ENCODE data around the gene ZNF594. TPM values are rescaled to one million over a fixed set of nuclear protein-coding genes. Genes with fewer than 3 reads are reported as not detected.
A peak's percentile ranks its signal among the peaks of the same experiment; 100 is the strongest.

The ZNF594 gene
- total and polyA plus RNA-seq, 10 of the 15 experiments (the other 5 are each of a cell fraction or from before 2014, with no cell fraction given): 0.98 to 14.3 (median 11.1) TPM

DNA sequence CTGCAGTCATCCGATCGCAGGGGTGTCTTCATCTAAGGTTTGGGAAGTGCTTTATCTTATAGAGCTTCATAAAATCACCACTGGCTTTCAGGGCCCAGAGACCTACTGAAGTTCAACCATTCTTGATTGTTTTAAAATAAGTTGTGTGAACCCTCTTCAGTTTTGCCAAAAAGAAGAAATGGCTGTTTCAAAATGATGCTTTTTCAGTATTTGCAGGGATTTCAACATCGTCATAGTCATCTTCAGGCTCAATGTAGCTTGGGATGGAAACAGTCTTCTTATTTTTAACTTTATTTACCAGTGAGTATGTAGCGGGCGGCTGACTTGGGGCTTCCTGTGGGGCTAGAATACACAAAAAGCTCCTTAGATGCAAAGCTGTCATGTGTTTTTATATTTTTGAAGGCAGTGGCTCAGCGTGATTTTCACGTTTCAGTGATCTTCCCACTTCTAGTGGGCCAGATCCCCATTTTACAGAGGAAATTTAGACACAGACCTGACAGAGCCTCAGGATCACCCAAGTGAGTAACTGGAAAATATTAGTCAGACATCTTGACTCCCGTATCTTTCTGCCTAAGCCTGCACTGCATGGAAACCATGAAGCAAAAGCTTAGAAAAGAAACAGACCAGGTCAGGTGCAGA lies 19.1 kb upstream of the ZNF594 start:
- FAIRE-seq: no peak
- peak; percentile 70 for ATAC-seq
- Histone ChIP-seq H3K9me3 (replicated peaks; ENCODE audit: control insufficient read depth, insufficient read depth, low read length) (no peaks in the 10 kb centered on the region; the same call in 2 of the 3 replicates), H3K4me2 (ENCODE audit: control insufficient read depth, insufficient read depth) (peak overlapping the region; percentile 61), H2AFZ (ENCODE audit: control insufficient read depth, low read depth, low read length) (no peak overlapping the region), H3K4me3 (no peak overlapping the region), H3K27me3 (replicated peaks in 1 of 2; ENCODE audit: control insufficient read depth in 2 of 2, insufficient read depth in 2 of 2, low read length in 1 of 2) (no peaks in the 10 kb centered on the region), H3K27ac (ENCODE audit: control insufficient read depth, insufficient read depth) (peak overlapping the region; percentile 88), H3K9ac (ENCODE audit: control insufficient read depth, insufficient read depth, low read length) (peak overlapping the region; percentile 24), H3K79me2 (ENCODE audit: control insufficient read depth, insufficient read depth, low read length) (no peaks in the 10 kb centered on the region; the same call in none of the 2 replicates), H4K20me1 (ENCODE audit: control insufficient read depth, insufficient read depth) (no peaks in the 10 kb centered on the region), H3K4me1 (ENCODE audit: control insufficient read depth, insufficient read depth, low read length) (peaks cover 53% of the 10 kb centered on the region), H3K36me3 (ENCODE audit: control insufficient read depth in 2 of 2, insufficient read depth in 2 of 2, low read length in 1 of 2) (peaks cover 9 to 21% of the 10 kb centered on the region in 2 experiments)
- in situ Hi-C loops (cut with MboI): loop anchor here (25.0 kb wide), 1 partner anchor 1498 kb away; the partner anchor contains the start of gene HASPIN
- ChIA-PET CTCF (interaction anchor here (1.3 to 3.1 kb wide), 6 partner anchors 9 to 25 kb away, joined by 4 to 11 read pairs (median 6); partner anchors contain the start of gene SCIMP), SMC1A (ENCODE audit: uncharacterized antibody, unreplicated experiment) (interaction anchor here (0.9 to 5.7 kb wide), 9 partner anchors 11 to 85 kb away, joined by 3 to 57 read pairs (median 4); partner anchors contain the start of gene SCIMP), RAD21 (ENCODE audit: unreplicated experiment) (interaction anchor here (0.8 to 4.1 kb wide), 6 partner anchors 9 to 31 kb away, joined by 3 to 49 read pairs (median 6); no protein-coding TSS in a partner anchor), POLR2A (interaction anchor here (0.6 to 3.4 kb wide), 10 partner anchors 9 to 31 kb away, joined by 3 to 52 read pairs (median 5); partner anchors contain the start of gene SCIMP)
- intact Hi-C loops (cut with micrococcal nuclease; ENCODE audit: unreplicated experiment): no loop called here
- 17% methylated on average over 8 of the region's 8 CpGs for WGBS (ENCODE audit: insufficient coverage, insufficient replicate concordance, low lambda C conversion rate, missing lambda C conversion rate)
- BruUV-seq (replicated peaks): no TSS peak
- DNase-seq (ENCODE audit: low read depth, low spot score): peak; percentile 73
- no peak for TF ChIP-seq SKIL (IDR thresholded peaks at IDR 0.05; ENCODE audit: low read depth, poor library complexity, severe bottlenecking)
- TF ChIP-seq, protein P1, sequence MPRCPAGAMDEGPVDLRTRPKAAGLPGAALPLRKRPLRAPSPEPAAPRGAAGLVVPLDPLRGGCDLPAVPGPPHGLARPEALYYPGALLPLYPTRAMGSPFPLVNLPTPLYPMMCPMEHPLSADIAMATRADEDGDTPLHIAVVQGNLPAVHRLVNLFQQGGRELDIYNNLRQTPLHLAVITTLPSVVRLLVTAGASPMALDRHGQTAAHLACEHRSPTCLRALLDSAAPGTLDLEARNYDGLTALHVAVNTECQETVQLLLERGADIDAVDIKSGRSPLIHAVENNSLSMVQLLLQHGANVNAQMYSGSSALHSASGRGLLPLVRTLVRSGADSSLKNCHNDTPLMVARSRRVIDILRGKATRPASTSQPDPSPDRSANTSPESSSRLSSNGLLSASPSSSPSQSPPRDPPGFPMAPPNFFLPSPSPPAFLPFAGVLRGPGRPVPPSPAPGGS (IDR thresholded peaks at IDR 0.05; ENCODE audit: borderline replicate concordance, insufficient read depth, low read depth, low read length, poor library complexity, severe bottlenecking): peak; percentile 14
- TF ChIP-seq, protein P2, sequence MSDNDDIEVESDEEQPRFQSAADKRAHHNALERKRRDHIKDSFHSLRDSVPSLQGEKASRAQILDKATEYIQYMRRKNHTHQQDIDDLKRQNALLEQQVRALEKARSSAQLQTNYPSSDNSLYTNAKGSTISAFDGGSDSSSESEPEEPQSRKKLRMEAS (IDR thresholded peaks at IDR 0.05; ENCODE audit: low read depth, low read length): peak; percentile 21; the same call in 1 of the 2 replicates
- TF ChIP-seq, protein P3, sequence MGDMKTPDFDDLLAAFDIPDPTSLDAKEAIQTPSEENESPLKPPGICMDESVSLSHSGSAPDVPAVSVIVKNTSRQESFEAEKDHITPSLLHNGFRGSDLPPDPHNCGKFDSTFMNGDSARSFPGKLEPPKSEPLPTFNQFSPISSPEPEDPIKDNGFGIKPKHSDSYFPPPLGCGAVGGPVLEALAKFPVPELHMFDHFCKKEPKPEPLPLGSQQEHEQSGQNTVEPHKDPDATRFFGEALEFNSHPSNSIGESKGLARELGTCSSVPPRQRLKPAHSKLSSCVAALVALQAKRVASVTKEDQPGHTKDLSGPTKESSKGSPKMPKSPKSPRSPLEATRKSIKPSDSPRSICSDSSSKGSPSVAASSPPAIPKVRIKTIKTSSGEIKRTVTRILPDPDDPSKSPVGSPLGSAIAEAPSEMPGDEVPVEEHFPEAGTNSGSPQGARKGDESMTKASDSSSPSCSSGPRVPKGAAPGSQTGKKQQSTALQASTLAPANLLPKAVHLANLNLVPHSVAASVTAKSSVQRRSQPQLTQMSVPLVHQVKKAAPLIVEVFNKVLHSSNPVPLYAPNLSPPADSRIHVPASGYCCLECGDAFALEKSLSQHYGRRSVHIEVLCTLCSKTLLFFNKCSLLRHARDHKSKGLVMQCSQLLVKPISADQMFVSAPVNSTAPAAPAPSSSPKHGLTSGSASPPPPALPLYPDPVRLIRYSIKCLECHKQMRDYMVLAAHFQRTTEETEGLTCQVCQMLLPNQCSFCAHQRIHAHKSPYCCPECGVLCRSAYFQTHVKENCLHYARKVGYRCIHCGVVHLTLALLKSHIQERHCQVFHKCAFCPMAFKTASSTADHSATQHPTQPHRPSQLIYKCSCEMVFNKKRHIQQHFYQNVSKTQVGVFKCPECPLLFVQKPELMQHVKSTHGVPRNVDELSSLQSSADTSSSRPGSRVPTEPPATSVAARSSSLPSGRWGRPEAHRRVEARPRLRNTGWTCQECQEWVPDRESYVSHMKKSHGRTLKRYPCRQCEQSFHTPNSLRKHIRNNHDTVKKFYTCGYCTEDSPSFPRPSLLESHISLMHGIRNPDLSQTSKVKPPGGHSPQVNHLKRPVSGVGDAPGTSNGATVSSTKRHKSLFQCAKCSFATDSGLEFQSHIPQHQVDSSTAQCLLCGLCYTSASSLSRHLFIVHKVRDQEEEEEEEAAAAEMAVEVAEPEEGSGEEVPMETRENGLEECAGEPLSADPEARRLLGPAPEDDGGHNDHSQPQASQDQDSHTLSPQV (IDR thresholded peaks at IDR 0.05): 0 out of 2 replicates have a peak, but pooled peaks have one; percentile 18
- peak; percentile 47; the same call in 1 of the 2 replicates for TF ChIP-seq RAD51 (IDR thresholded peaks at IDR 0.05)
- peak; percentile 39 for TF ChIP-seq SPI1 (IDR thresholded peaks at IDR 0.05; ENCODE audit: borderline replicate concordance, insufficient read depth, low read depth, low read length)
- TF ChIP-seq EP300 (IDR thresholded peaks at IDR 0.05; ENCODE audit: borderline replicate concordance in 1 of 2, control insufficient read depth in 1 of 2, low read depth in 2 of 2, low read length in 2 of 2): peak in 1 of 2 experiments; percentile 63; a peak in 2 of 4 replicates
- TF ChIP-seq E2F8 (IDR thresholded peaks at IDR 0.05; ENCODE audit: low read depth, partially characterized antibody): no peak

All from GM12878 (cell line).